ENCODE results near the gene ALKAL2.

- TF ChIP-seq CTCF (IDR thresholded peaks at IDR 0.05; ENCODE audit: insufficient read depth, low read length, poor library complexity, severe bottlenecking) (no peak), EZH2phosphoT487 (conservative IDR thresholded peaks at IDR 0.05; ENCODE audit: low read length) (no peak)
Measured at GRCh38 chr2:278927-279320, 9.0 kb downstream of the ALKAL2 start.

Data from SU-DHL-6 (cell line).